DMS53 treated with DMSO at 0.1 percent for 48 hours (cell line): Measurements from ENCODE around the gene SLC46A2.

Source experiments
- DNase-seq: peaks from one replicate; lab custom pipeline; 2025; ENCODE audit not compliant: unreplicated experiment; lab: John Stamatoyannopoulos, UW

Gene SLC46A2

DNA sequence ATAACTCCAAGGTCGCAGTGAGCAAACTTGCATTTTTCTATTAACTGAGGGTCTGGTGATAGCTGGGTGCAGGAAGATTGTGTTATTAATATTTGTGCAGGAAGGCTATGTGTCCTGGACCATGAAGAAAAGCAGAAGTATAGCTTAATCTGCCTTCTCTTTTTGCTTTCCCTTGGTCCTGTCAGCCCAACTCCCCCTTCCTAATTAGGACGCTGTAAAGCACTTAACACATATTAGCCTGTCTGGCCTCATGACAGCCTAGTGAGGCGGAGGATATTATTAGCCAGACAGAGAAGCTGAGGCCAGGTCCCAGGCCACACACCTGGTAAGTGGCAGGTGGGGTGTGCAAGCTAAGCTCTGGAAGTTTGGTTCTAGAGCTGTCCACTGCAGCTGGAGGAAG is 29.5 kb downstream of the SLC46A2 start:
- DNase-seq, result no peak

DNA sequence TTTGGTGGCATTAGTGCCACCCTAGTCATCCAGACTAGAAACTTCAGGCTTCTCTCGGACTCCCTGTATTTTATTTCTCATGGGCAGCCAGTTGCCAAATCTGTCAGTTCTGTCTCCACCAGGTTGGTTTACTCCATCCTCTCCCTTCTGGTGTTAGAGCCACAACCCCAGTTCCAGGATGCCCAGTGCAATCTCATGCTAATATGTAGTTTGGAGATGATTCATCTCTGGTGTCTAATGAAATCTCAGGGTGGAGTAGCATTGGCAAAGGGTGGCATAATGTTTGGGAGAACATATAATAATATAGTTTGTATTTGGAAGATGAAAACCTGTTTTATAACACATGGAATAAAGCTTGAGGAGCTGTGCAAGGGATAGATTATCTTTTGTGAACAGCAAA is 30.2 kb downstream of the SLC46A2 start:
- no peak for DNase-seq

DNA sequence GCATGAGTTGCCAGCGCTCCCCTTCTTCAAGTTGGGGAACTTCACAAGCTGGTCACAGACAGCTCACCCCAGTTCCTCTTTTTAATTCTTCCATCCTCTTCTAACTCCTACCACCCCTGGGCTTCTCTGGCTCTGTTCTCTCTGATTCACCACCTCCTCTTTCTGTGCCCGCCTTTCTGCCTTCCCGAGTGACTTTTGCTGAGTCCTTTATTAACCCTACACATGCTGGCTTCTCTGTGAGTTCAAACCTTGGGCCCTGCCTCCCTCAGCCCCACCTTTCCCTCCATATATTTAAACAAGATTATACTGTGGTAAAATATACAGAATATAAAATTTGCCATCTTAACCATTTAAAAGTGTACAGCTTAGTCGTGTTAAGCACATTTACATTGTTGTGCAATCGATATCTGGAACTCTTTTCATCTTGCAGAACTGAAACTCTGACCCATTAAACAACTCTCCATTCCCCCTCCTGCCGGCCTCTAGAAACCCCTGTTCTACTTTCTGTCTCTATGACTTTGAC is 32.0 kb downstream of the SLC46A2 start:
- DNase-seq, result no peak

DNA sequence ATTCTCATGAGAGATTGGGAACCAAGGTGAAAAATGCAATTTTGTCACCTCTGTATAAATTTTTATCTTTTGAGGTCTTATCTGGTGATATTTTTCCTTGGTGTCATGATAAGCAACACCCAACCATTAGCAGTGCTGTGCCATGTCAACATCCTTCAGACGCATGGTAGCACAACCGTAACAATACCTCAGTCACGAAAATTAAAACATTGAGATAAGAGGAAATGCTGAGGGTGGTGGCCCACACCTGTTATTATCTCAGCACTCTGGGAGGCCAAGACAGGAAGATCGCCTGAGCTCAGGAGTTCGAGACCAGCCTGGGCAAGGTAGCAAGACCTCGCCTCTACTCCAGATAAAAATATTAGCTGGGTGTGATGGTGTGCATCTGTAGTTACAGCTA is 32.7 kb downstream of the SLC46A2 start:
- DNase-seq, result no peak

DNA sequence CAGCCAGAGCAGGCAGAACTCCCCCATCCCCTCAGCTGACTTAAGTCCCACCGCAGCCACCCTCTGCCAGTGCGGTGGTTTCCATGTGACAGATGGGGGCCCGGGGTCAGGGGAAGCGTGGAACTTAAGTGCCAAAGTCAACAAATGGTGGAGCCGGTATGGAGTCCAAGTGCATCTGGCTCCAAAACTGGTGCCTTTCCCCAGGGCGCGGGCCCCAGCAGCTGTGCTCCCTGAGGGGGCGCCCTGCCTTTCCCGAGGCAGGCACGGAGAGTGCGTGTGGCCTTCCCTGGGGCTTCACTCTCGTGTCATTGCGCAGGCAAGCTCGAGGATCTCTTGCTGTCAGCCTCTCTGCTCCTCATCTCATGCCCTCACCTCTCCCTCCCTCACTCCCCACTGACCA is 33.8 kb downstream of the SLC46A2 start:
- no peak for DNase-seq

DNA sequence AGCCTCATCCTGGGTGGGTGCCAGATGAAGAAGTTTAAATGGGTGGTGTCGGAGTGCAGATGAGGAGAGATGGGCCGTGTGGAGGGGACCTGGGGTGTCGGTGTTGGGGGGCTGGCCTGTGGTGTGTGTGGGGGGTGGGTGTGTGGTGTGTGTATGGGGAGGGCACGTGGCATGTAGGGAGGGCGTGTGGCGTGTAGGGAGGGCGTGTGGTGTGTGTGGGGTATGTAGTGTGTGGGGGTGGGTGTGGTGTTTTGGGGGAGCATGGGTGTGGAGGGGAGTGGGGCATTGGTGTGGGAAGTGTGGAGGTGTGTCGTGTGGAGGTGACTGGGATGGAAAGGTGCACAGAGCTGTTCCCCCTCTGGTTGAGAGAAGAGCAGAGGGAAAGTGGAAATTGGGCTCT is 34.5 kb downstream of the SLC46A2 start:
- DNase-seq, result no peak

DNA sequence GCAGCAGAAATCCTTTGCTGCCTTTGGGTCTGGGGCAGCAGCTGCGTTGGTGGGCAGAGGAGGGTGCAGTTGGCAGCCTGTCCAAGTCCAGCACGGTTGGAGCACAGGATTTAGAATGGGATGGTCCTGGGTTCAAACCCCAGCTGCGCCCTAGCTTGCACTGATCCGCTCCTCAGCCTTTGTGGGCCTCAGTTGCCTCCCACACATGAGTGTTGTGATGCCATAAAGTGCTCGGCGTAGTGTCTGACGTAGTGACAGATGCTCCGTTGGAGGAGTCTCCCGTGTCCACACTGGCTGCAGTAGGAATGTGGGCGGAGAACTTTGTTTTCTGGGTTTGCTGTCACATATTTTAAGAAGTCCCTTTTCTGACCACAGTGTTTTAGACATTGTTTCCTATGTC is 36.0 kb downstream of the SLC46A2 start:
- DNase-seq, result no peak

DNA sequence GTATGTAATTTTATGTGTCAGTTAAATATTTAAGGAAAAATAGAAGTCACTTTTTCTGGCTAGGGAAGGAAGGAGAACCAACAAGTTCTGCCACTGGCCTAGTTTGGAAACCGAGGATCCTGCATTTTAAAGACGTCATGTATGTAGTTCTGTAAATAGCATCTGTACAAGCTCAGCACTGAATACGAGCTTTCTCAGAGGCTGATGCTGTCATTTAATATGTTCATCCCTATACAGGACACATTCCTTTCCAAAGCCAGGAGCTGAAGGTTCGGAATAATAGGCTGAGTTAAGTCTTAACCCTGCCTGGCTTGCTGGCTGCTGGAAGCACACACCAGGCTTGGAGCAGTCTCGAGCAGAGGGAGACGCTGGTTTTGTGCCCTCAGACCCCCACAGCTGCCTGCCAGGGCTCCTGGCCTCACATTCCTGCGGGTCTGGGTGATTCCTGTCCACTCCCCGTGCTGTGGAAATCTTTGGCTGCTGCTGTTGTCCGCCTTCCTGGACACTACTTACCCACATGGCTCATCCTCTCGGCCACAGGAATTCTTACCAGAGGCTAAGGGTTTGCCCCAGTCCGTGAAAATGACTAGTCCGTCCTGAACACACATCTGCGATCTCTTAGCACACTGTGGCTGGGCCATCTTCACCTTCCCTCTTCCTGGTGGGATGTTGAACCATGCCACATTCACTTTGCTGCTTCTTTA is 36.6 kb downstream of the SLC46A2 start:
- DNase-seq, result no peak

DNA sequence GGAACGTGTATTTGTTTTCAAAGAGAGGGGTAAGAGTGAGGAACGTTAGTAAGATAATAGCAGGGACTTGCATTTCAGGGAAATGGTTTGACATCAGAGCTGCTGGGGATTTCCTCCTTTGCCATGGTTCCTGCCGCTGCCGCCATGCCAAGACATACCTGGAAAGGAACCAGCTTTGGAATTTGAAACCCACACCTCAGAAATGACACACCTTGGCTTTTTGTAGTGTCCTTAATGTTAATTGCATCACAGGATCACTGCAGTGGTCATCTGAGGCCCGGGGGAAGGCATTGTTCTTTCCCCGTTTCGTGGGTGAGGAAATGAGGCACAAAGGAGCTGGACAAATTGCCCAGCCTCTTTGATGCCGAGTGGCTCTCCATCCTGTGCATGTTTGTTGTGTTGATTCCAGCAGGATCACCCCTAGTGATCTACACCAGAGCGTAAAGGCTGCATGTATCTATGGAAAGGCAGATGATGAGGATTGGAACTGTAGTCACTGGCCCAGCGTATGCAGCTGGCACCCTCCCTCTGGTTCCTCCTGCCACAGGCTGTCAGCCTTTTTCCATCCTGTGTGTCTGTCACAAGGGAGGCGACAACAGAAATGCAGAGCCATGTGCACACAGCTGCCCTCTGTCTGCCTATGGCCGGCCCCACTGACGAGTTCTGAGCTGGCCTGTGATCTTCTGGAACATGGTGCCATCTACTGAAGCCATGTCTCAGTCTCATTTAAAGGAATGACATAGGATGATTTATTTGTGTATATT is 37.8 kb downstream of the SLC46A2 start:
- DNase-seq, result no peak

DNA sequence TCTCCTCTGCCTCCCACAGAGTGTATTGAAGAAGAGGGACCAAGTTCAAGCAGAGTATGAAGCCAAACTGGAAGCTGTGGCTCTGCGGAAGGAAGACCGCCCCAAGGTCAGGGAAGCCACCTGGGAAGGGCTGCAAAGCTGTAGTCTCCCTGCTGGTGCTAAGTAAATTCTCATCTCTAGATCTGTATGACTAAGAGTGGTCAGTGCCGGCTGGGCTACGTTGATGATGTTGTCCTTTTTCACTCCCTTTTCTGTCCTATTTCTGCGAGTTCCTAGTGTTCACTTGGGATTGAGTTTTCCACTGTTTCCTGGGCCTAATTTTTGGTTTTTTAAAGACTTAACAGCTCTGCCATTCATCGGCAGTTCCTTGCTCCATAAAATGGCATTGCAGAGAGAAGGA is 39.8 kb downstream of the SLC46A2 start:
- DNase-seq, result no peak

DNA sequence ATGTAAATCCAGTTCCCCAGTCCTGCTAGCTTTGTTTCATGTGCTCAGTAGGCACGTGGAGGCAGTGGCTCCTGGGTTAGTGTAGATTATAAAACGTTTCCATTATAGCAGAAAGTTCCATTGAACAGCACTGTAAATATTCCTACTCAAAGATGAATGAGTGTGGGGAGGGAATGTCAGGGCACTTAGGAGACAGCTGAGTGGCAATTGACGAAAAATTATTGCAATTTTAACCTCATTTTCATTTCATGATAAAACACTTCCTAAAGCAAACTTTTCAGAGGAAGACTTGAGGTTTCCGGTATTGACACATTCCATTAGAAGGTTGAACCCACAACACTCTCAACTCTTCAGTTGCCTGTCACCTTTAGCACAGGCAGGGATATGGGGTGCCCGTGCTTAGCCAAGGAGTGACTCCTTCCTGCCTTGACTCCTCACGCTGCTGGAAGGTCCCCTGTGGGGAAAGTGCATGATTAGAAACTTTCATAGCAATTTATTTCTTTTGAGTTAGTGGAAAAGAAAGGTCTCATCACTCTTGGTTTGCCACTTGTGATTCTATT is 41.2 kb downstream of the SLC46A2 start:
- DNase-seq, result no peak

DNA sequence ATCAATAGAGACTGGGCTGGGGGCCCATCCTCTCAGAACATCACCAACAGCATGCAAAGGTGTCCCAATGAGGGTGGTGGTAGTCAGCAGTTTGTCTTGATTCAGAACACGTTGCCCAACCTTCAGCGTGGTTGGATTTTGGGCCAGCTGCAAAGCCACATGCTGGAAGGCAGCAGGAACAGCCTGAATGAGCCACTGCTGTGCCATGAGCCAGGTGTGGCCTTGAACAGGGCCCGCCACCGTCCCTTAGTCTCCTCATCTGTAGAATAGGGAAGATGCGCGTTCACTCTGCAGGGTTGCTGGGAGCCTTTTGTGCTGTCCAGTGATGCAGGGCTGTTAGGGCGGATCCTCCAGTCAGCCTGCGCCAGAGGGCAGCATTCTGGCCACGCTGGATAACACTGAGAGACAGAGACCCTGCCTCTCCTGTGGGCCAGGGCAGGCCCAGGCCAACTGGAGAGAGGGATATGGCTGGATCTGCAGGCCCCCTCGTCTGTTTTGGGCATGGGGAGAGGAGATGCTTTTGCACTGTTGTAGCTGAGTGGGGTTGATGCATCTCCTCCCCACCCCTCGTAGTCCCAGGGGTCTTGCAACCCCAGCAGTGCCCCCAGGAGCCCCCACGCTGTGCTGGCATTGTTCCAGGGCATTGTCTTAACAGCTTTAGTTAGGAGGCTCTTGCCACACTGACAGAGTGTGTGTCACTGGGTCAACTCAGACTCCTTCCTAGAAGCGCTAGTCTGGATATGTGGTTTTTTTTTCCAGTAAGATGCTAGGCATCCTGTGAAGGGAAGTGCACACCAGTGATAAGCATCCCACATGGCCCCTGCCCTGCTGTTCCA is 42.1 kb downstream of the SLC46A2 start:
- DNase-seq, result no peak

DNA sequence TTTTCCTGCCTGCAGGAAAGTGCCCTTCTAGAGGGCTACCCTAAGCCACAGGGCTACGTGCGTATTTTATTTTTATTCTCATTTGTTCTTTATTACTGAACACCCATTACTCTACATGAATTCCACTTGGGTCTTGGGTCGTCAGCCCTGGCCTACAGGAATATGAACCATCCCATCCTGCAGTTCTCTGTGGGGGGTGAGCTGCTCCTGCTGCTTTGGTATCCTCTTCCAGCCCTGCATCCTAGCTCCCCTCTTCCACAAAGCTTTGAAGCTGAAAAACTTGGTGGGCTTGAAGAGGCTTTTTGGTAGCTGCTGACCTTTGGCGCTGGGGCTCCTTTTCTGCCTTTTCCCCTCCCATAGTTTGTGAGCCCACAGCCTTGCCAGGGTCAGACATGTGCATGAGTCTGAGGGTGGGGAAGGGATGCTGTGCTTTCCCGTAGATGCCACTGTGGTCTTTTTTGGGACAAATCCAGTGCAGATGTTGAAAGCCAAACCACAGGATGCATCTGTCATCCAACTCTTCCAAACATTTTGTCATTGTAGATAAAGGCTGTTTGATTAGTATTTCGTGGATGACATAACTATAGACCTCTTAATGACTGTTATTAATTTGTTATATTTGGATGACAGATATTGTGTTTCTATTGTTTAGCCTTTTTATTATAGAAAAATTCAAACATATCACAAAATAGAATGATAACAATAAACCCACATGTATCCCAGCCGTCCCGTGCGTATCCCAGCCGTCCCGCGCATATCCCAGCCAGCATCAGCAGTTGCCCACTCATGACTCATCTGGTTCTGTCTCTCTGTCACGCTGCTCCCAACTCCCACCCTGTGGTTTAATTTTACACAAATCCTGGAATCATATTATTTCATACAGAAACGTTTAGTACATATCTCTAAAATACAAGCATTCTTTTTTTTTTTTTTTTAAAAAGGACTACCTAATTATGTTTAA is 43.9 kb downstream of the SLC46A2 start:
- DNase-seq, result no peak

DNA sequence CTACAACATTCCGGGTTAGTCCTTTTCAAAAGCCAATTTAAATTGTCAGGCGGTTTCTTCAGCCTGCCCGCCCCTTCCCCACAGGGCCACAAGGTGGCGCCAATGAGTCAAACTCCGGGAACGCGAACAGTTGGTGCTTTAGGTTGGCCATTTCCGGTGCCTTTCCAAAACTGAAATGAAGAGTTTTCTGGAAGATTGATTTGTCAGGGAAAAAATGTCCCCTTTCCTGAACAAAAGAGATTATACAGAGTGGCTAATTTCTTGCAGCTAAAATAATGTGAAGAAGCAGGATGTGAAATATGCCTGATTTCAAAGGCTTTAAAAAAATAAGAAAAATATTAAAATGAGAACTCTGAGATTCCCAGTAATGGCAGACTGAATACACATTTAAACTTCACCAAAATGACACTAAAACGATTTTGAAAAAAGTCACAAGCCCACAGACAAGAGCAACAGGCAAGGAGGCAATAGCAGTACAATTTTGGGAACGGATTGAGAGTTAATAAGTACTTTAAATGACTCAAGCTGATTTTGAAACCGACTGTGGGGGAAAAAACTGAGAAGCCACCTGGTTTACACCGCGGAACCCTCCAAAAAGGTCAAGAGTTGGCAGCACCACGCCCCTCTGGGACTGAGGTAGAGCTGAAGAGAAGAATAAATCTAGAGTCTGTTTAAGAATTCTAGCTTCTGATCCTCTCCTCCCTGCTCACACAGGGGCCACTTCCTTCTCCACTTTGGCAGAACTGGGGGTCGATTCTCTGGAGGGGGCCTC is 45.7 kb downstream of the SLC46A2 start:
- peak; percentile 55 for DNase-seq

DNA sequence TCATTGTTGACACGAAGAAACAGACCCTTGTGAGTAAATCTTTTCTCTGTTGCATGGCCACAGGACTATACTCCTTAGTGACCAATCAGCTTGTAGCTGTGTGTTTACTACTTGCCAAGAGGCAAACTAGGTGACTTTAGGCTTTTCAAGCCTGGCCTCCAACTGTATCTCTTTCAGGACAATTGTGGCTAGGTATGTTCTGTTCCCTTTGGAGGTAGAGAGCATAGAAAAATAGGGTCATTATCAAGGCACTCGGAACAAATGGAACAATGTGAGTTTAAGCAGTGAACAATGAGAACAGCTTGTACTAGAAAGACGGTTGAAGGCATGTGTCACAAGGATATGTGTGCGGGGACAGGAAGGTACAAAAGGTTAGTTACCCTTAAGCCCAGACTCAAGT is 48.1 kb downstream of the SLC46A2 start:
- no peak for DNase-seq

DNA sequence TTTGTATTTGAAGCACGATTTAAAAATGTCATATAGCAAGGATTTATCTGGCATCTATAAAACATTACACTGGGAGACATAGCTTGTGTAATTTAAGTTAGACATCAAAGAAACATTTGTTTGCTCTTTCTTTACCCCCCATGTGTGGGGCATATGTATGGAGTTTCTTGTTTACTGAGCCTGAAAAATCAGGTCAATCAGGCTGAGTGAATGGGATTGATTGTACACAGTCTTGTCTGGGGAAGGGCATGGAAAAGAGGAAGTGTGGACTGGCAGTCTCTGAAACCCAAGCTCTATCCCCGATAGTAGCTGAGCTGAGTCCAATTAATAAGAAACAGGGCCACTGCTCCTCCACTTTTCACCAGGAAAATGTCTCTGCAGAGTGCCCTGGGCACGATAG is 49.4 kb downstream of the SLC46A2 start:
- no peak for DNase-seq

DNA sequence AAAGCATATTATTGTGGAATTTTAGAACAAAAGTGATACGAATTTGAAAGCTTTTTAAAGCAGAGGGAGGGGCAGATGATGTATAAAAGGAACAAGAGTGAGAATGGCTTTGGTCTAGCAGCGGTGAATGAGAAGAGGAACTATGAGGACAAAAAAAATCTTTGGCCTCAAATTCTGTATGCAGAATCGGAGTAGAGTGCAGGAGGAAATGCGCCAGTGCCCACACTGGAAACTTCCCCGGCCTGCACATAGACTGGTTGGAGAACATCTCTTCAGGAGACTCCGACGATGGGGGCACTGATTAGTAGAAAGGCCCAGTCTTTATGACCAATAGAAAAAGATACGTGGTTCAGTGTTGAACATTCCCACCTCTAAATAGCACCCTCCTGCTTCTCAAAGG is 51.3 kb downstream of the SLC46A2 start:
- DNase-seq, result no peak

DNA sequence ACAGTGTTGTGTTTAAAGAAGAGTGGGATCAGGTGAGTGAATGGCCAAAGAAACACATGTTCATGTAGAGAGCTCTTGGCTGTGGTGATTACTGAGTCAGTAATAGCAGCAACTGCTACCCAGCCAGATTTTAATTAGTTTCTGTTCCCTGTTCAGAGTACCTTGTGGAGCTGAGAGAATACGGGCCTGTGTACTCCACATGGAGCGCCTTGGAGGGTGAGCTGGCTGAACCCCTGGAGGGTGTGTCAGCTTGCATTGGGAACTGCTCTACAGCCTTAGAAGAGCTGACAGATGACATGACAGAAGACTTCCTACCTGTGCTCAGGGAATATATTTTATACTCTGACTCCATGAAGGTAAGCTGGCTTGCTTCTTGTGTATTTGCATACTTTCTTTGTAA is 52.3 kb downstream of the SLC46A2 start:
- no peak for DNase-seq

DNA sequence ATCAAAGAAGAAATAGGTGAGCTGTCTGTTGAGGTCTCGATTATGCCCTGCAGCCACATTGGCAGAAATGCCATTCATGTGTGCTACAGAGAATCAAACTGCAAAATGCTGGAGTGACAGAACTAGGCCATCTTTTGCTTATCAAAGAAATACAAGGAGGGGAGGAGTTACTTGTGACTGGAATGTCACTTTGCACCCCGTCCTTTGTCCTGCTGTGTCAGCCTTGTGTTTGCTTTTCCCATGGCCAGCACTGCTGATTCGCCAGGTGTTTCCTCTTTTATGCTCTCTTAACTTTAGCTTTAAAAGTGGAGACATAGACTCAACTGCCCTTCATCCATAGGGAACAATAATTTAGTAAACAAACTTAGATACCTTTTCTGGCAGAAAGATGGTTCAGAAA is 54.3 kb downstream of the SLC46A2 start:
- DNase-seq, result peak; percentile 78
